HL-60 (cell line): ENCODE results near the gene TAF4.

Experiments
- CTCF ChIP-seq: IDR thresholded peaks from one replicate; pipeline ENCODE4 v1.5.1; 2011; ENCODE audit warnings: low read length, control low read depth, inconsistent platforms; ENCODE audit not compliant: insufficient read depth
- REST ChIP-seq: IDR thresholded peaks from 2 replicates; pipeline ENCODE4 v1.6.1; 2012; ENCODE audit warnings: low read depth; ENCODE audit not compliant: insufficient replicate concordance

GRCh38 chr20:61949363-61949713 lies 116.3 kb downstream of the TAF4 start:
- TF ChIP-seq REST (no peak), CTCF (no peak)
